ENCODE data around the gene ICAM2.

The ICAM2 gene

DNA sequence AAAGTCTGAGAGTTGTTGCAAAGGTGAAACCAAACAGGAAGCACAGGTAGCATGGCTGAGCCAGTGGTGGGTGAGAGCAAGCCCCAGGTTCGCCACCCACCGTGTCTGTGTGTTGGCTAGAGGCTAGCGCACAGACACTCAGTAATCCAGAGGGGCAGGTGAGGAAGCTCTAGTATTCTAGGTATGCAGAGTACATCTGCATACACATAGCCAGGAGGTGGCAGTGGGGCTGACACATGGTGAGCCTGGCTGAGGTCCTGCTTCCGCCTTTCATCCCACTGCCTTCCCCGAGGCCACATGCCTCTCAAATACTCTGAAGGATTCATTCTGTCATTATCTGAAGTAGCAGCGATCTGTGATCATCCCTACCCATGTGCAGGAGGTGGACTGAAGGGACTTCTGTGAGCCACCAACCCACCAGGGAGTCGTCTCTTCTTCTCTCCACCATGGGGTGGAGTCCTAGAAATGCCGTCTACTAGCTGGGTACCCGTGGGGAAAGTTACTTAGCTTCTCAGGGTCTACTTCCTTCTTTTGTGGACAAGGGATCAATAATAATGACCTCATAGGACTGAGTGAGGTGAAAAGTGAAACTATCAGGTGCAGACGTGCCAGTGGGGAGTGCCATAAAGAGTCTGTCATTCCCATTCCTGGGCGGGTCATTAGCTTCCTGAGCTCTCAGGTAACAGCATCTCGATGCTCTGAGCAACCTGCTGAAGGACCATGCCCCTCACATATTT, 36.0 kb upstream of the ICAM2 start:
- no peak for DNase-seq (ENCODE audit: extremely low read depth, low read depth)
- TF ChIP-seq, protein P1, sequence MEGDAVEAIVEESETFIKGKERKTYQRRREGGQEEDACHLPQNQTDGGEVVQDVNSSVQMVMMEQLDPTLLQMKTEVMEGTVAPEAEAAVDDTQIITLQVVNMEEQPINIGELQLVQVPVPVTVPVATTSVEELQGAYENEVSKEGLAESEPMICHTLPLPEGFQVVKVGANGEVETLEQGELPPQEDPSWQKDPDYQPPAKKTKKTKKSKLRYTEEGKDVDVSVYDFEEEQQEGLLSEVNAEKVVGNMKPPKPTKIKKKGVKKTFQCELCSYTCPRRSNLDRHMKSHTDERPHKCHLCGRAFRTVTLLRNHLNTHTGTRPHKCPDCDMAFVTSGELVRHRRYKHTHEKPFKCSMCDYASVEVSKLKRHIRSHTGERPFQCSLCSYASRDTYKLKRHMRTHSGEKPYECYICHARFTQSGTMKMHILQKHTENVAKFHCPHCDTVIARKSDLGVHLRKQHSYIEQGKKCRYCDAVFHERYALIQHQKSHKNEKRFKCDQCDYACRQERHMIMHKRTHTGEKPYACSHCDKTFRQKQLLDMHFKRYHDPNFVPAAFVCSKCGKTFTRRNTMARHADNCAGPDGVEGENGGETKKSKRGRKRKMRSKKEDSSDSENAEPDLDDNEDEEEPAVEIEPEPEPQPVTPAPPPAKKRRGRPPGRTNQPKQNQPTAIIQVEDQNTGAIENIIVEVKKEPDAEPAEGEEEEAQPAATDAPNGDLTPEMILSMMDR (IDR thresholded peaks at IDR 0.05; ENCODE audit: low read depth, low read length): no peak

DNA sequence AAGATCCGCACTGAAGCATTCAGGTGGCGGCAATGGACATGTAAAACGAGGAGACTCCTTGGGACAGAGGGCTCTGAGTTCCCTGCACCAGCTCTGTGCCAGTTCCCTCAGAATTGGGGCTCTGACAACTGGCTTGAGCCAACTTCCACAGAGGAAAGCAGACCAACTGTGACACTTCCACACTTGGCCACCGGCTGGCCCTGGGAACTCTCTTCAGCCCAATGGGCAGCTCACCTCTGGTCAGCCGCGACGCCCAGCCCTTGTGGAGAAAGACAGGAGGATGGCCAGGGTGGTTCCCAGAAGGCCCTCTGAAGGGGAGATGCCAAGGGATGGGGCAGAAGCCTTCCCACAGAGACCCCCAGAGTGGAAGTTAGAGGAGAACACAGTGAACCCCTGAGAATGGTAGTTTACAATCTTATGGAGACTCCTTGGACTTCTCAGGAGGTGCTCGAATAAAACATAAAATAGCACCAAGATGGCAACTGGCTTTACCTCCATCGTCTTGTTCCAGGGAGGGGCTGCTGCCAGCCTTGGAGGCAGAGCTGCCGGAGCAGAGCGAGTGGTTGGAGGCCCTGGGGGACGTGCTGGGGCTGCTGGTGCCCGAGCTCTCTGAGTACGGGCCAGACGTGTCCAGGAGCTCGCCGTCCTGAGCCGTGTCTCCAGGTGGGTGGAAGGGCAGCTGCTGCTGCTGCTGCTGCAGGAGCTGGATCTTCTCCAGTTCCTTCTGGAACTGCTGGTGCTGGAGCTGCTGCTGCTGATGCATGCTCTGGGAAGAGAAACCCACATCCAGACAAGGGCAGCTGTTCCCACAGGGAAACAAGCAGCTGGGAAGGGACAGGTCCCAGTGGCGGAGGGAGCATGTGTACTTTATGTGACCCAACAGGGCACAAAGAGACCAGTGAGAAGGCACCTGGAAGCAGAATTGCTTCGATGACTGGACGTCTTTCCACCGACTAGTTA, 35.0 kb upstream of the ICAM2 start:
- TF ChIP-seq, protein P1 (IDR thresholded peaks at IDR 0.05; ENCODE audit: low read depth, low read length): no peak
- no peak for DNase-seq (ENCODE audit: extremely low read depth, low read depth)

DNA sequence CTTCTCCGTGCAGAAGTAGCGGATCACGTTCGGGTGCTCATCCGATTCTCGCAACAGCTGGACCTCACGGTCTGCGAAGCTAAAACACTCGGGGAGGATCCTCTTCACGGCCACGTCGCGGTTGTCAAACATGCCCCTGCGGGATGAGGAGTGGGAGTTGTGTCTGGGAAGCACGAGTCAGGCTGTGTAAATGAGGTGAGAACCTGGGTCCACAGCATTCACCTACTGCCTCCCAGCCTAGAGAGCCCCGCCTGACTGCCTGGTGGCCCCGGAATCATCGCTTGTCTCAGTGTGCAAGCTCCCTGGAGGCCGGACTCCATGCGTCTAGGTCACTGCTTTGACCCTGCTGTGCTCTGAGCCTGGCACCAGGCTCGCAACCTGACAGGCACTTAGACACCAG, 33.9 kb upstream of the ICAM2 start:
- no peak for DNase-seq (ENCODE audit: extremely low read depth, low read depth)
- TF ChIP-seq, protein P1 (IDR thresholded peaks at IDR 0.05; ENCODE audit: low read depth, low read length): no peak

DNA sequence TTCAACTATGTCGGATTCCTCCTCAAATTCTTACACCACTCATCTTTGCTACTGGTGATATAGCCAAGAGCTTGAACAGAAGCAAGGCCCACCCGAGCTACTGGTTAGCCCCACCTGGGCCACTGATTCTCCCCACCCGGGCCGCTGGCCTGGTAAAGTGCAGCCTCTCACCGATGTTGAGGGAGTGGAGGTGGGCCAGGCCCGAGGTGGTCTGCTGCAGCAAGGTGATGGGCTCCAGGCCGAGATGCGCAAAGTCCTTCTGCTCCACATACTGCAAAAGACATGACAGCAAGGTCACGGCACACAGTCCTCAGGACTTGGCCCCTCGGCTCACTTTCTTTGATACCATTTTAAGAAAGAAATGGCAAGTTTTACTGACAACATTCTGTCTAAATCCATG, 32.7 kb upstream of the ICAM2 start:
- TF ChIP-seq, protein P1 (IDR thresholded peaks at IDR 0.05; ENCODE audit: low read depth, low read length): no peak
- DNase-seq (ENCODE audit: extremely low read depth, low read depth): no peak

DNA sequence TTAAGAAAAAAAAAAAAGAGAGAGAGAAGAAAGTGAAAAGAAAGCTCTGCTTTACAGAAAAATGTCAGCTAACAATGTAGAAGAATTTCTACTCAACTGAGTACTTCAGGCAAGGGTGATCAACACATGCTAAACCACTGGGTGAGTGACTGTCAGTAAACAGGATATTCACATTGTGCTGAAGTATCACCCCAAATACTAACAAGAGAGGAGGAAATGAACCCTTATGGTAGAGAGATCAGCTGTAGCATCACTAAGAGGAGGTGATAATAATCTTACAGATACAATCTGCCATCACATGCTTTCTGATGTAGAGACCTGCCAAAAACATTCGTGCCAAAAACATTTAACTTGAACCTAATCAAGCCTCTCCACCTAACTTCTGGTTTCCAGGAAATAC, 30.7 kb upstream of the ICAM2 start:
- no peak for DNase-seq (ENCODE audit: extremely low read depth, low read depth)
- TF ChIP-seq, protein P1 (IDR thresholded peaks at IDR 0.05; ENCODE audit: low read depth, low read length): no peak

DNA sequence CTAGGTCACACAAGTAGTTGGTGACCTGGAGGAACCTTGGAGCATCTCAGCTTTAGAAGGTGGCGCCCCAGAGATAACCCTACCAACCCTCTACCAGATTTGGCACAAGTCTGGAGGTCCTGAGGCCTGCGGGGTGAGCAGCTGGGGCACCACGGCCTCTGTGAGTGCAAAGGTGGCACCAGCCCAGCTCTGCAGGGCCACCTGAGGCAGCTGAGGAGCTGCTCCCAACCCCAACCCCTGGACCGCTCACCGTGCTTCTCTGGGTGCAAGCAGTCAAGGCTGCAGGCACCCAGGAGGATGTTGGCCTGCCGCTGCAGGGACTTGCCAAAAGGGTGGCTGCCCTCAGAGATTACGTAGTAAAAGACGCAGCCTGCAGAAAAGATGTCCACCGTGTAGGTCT, 28.4 kb upstream of the ICAM2 start:
- TF ChIP-seq, protein P1 (IDR thresholded peaks at IDR 0.05; ENCODE audit: low read depth, low read length): no peak
- DNase-seq (ENCODE audit: extremely low read depth, low read depth): no peak

DNA sequence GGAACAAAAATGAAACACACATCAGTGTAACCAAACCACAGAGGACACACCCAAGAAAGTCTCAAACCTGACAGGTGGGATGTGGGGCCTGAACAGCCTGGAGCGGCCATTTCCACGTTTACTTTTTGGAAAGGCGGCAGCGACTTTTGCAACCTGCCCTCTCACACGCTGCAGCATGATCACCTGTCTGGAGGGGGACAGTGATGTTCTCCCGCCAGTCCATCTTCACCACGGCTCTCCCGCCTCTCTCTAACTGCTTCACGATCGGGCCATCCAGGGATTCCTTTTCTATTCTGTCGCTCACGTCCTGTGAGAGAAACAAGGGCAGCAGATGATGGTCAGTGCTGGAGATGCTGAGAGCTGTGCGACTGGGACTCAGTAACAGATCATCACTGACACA, 24.7 kb upstream of the ICAM2 start:
- TF ChIP-seq, protein P1 (IDR thresholded peaks at IDR 0.05; ENCODE audit: low read depth, low read length): no peak
- DNase-seq (ENCODE audit: extremely low read depth, low read depth): no peak

All from AG09319 (cell line).